CD4-positive, alpha-beta T cell treated with Interleukin-17A for 4 hours (primary cell): ENCODE measurements around the gene MTA2.
"Not testable (repeated sequence)": the region's sequence is repeated elsewhere in the genome, so short reads cannot be mapped to it uniquely, and the experiment has no call there.

Experiments
- DNase-seq: peaks from one replicate; pipeline ENCODE4 v3.0.0-alpha.2; 2020; ENCODE audit warnings: mixed read lengths

MTA2 gene

GRCh38 chr11:62565100-62565802 is 36.4 kb downstream of the MTA2 start:
- no peak for DNase-seq

GRCh38 chr11:62561677-62562230 is 39.9 kb downstream of the MTA2 start:
- not testable (repeated sequence) for DNase-seq

- peak; percentile 90 for DNase-seq
These were observed 41.0 kb downstream of the MTA2 start for GRCh38 chr11:62560566-62561103.

- not testable (repeated sequence) for DNase-seq
These were observed 42.0 kb downstream of the MTA2 start for GRCh38 chr11:62559626-62560025.

- DNase-seq, result no peak
These were observed 42.5 kb downstream of the MTA2 start for GRCh38 chr11:62559204-62559603.

GRCh38 chr11:62558669-62559068 is 43.0 kb downstream of the MTA2 start:
- no peak for DNase-seq

- DNase-seq, result peak; percentile 69
These were observed 44.6 kb downstream of the MTA2 start for GRCh38 chr11:62556875-62557631.

- DNase-seq, result peak; percentile 87
These were observed 45.4 kb downstream of the MTA2 start for GRCh38 chr11:62556108-62556874.

GRCh38 chr11:62555464-62556107 is 46.1 kb downstream of the MTA2 start:
- peak; percentile 49 for DNase-seq

- no peak for DNase-seq
These were observed 47.1 kb downstream of the MTA2 start for GRCh38 chr11:62554387-62555167.

- DNase-seq, result no peak
These were observed 47.8 kb downstream of the MTA2 start for GRCh38 chr11:62553839-62554361.

GRCh38 chr11:62553080-62553838 is 48.4 kb downstream of the MTA2 start:
- DNase-seq, result peak; percentile 76

GRCh38 chr11:62552485-62553079 is 49.1 kb downstream of the MTA2 start:
- no peak for DNase-seq

- not testable (repeated sequence) for DNase-seq
These were observed 51.2 kb downstream of the MTA2 start for GRCh38 chr11:62550478-62550877.

GRCh38 chr11:62548545-62549335 is 52.9 kb downstream of the MTA2 start:
- no peak for DNase-seq

GRCh38 chr11:62547691-62548281 is 53.9 kb downstream of the MTA2 start:
- DNase-seq, result peak; percentile 42

- no peak for DNase-seq
These were observed 54.6 kb downstream of the MTA2 start for GRCh38 chr11:62546929-62547625.
